SH-SY5Y (cell line): ENCODE data around the gene GNG13.

Source experiments
- GATA2 ChIP-seq: IDR thresholded peaks from 2 replicates; pipeline ENCODE4 v1.6.1; 2011; ENCODE audit warnings: mild to moderate bottlenecking, low read depth, low read length
- GATA3 ChIP-seq: IDR thresholded peaks from 2 replicates; pipeline ENCODE4 v1.6.1; 2011; ENCODE audit warnings: low read depth, mild to moderate bottlenecking, low read length, moderate library complexity

GNG13 gene

DNA sequence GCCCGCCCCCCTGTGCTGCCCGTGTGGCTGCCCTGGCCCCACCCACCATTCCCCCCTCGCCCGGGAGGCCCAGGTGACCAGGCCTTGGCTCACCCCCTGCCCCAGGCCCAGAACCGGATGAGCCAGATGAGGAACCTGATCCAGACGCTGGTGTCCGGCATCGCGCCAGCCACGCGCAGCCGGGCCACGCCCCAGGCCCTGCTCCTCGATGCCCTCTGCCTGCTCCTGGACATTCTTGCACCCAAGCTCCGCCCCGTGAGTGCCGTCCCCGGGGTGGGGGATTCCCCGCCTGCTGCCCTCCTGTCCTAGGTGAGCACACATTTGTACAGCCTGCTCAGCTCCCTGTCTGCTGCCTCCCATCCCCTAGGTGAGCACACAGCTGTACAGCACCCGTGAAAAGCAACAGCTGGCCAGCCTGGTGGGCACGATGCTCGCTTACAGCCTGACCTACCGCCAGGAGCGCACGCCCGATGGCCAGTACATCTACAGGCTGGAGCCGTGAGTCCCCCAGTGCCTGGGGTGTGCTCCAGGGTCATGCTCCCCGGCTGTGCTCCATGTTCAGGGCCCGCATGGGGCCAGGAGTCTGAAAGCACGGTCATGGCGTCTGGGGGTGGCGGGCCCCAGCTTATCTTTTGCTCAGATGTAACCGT lies 4.8 kb downstream of the GNG13 start:
- TF ChIP-seq GATA3 = no peak
- no peak for TF ChIP-seq GATA2

DNA sequence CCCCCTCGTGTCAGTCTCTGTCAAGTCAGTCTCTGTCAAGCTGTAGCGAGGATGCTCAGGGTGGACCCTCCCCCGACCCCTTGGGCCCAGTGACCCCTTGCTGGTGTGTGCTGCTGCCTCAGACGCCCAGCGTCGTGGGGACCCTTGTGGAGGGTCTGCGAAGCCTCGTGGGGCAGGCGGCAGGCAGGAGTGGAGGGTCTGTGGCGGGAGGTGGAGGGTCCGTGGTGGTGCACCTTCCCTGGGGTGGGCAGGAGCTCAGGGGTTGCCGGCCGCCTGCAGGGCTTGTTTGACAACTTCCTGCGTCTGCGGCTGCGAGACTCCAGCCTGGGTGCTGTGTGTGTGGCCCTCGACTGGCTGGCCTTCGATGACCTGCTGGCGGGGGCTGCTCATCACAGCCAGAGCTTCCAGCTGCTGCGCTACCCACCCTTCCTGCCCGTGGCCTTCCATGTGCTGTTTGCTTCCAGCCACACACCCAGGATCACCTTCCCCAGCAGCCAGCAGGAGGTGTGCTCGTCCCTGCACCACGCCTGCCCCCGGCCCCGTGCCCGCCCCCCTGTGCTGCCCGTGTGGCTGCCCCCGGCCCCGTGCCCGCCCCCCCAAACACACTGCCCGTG lies 5.6 kb downstream of the GNG13 start:
- no peak for TF ChIP-seq GATA3
- no peak for TF ChIP-seq GATA2

GRCh38 chr16:794091-794822 lies 6.3 kb downstream of the GNG13 start:
- TF ChIP-seq GATA2 (no peak), GATA3 (no peak)

- no peak for TF ChIP-seq GATA3
Observed at GRCh38 chr16:793414-793813, 7.1 kb downstream of the GNG13 start.

- TF ChIP-seq GATA3 (no peak), GATA2 (no peak)
Observed at GRCh38 chr16:792221-792995, 8.1 kb downstream of the GNG13 start.

GRCh38 chr16:791131-791530 lies 9.4 kb downstream of the GNG13 start:
- TF ChIP-seq GATA3 = no peak
- TF ChIP-seq GATA2 = no peak

DNA sequence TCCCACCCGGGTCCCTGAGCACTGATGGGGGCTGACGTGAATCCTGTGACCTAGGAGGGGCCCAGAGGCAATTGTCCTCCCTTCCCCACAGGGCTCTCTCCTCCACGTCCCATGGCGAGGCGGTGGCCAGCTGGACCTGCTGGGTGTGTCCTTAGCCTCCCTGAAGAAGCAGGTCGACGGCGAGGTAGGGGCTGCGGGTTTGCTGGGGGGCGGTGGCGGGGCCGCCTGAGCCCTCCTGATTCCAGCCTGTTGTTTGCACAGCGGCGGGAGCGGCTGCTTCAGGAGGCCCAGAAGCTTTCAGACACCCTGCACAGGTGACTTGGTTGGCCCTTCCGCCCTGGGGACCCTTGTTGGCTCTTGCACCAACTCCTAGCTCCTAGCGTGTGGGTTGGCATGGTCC lies 10.4 kb downstream of the GNG13 start:
- TF ChIP-seq GATA3 = no peak
- no peak for TF ChIP-seq GATA2

- no peak for TF ChIP-seq GATA3
- TF ChIP-seq GATA2 = no peak
Observed at GRCh38 chr16:789191-789850, 11.2 kb downstream of the GNG13 start.

DNA sequence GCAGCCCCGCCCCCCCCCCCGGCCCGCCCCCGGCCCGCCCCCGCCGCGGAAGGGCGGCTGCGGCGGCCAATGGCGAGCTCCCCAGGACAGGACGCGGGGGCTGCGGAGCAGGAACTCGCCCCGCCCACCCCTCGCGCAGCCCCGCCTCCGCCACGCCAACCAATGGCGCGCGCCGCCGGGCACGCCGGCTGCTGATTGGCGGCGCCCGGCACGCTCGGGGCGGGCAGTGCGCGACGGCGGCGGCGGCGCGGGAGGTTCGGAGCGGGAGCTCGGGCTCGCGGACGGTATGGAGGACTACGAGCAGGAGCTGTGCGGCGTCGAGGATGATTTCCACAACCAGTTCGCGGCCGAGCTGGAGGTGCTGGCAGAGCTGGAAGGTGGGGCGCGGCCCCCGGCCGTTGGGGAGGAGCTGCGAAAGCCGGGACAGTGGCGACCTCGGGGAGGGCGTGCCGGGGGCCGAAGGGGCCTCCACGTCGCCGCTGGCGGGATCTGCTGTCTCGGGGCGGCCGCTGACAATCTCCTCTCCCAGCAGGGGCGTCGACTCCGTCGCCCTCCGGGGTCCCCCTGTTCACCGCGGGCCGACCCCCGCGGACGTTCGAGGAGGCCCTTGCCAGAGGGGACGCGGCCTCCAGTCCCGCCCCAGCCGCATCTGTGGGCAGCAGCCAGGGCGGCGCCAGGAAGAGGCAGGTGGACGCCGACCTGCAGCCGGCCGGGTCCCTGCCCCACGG lies 12.0 kb downstream of the GNG13 start, which contains the start of gene CHTF18:
Gene CHTF18 (plus strand): TSS at position 222 of the 728 bp plus-strand sequence. CDS start 65 bp downstream, at position 287.
- TF ChIP-seq GATA2 (no peak), GATA3 (no peak)

DNA sequence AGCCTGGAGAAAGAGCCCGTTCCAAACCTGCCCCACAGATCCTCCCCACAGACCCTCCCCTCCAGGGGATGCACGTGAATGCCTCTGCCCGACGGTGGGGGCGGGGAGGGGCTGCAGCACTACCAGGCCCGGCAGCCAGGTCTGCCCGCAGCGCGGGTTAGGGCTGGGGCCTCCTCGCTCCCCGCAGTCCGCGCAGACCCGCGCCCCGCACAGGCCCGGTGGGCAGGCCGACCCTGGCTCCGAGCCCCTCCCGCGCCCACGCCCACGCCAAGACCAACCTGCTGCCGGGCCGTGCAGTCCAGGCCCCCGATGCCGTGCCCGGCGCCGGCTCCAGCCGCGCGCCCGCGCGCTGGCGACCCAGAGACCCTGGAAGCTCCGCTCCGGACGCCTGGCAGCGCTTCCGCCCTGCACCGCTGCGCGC lies 12.5 kb downstream of the GNG13 start, which contains the start of gene RPUSD1:
Gene RPUSD1 (minus strand): TSS at position 404 of the 421 bp plus-strand sequence. CDS start 644 bp downstream, outside the sequence.
- TF ChIP-seq GATA3 = no peak
- no peak for TF ChIP-seq GATA2

DNA sequence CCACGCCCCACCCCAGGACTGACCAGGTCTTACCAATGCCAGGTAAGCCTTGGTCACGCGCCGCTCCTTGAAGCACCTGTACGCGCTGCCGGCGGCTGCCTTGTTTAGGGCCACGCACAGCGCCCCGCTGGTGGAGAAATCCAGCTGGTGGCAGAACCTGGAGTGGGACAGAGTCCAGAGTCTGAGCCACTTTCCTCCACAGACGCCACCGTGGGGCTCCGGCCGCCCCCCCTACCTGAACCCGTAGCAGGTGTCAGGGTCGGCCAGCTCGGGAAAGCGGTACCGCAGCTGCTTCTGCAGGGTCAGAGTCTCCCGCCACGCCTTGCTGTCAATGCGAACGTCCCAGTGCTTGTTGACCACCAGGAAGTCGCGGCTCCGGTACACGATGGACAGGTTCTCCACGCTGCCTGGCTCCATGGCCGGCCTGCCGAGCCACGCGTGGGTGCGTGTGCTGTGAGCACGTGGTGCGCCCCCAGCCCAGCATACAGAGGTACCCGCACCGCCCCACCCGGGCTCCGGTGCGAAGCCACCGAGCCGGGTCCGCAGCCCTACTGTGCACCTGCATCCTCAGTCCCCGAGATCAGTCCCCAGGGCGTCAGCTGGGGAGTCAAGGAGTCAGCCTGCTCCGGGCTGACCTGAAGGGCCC lies 13.1 kb downstream of the GNG13 start:
- TF ChIP-seq GATA2 (no peak), GATA3 (no peak)
